ENCODE results near the gene FAM135A. TPM values are rescaled to one million over a fixed set of nuclear protein-coding genes. Genes with fewer than 3 reads are reported as not detected.
A peak's percentile ranks its signal among the peaks of the same experiment; 100 is the strongest.

The FAM135A gene
- total RNA-seq, 1 donor from 2014 or later = 25.1 TPM

- no peak for DNase-seq (ENCODE audit: low read depth)
- no peak overlapping the region for H3K4me3 ChIP-seq (ENCODE audit: low read depth, low read length)
- TF ChIP-seq CTCF (conservative IDR thresholded peaks at IDR 0.05; ENCODE audit: low read depth, low read length) = peak; percentile 50
These were observed 107.3 kb downstream of the FAM135A start for GRCh38 chr6:70520575-70520974.

GRCh38 chr6:70524721-70525286, 111.5 kb downstream of the FAM135A start:
- H3K4me3 ChIP-seq (ENCODE audit: low read depth, low read length) = no peak overlapping the region
- DNase-seq (ENCODE audit: low read depth) = no peak
- no peak for TF ChIP-seq CTCF (conservative IDR thresholded peaks at IDR 0.05; ENCODE audit: low read depth, low read length)

DNA sequence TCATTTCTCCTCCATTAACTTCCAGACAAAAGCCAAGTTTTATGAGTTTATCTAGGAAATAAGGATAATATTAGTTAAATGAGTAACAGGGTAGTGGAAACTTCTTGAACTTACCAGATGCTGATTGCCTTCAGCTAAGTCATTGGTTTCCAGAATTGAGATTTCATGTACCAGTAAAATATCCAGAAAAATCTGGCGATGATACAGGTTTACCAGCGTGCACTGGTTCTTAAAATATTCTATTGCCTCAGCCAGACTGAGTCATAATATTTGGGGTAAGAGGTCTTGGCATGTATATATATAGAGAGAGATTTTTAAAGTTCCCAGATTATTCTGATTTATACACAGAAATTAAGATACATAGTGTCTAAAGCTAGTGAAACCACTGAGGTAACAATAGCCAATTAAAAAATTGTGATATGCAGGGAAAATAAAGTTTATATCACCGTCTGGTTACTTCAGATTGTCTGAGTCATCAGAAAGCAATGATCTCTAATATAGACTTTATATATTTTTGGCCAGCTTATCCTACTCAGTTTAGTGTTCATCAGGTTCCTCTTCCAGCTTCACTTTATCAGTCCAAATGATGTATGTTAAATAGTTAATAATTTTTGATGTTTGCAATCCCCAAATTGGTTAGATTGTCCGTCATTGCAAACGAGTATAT, 113.9 kb downstream of the FAM135A start:
- no peak overlapping the region for H3K4me3 ChIP-seq (ENCODE audit: low read depth, low read length)
- DNase-seq (ENCODE audit: low read depth) = no peak
- no peak for TF ChIP-seq CTCF (conservative IDR thresholded peaks at IDR 0.05; ENCODE audit: low read depth, low read length)

DNA sequence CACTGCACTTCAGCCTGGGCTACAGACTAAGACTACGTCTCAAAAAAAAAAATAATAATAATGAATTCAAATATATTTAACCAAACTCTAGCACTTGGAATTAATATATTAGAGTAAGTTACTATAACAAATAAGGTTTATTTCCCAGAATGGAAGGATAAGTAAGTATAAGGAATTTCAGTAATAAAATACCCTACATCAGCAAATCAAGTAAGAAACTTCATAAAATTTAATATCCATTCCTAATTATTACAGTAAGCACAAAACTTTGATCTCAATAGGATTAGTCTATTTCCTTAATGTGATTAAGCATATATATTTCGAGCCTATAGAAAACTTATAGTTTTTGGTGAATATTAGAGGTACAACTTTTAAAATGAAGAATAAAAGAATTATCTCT, 116.7 kb downstream of the FAM135A start:
- TF ChIP-seq CTCF (conservative IDR thresholded peaks at IDR 0.05; ENCODE audit: low read depth, low read length) = no peak
- DNase-seq (ENCODE audit: low read depth) = no peak

DNA sequence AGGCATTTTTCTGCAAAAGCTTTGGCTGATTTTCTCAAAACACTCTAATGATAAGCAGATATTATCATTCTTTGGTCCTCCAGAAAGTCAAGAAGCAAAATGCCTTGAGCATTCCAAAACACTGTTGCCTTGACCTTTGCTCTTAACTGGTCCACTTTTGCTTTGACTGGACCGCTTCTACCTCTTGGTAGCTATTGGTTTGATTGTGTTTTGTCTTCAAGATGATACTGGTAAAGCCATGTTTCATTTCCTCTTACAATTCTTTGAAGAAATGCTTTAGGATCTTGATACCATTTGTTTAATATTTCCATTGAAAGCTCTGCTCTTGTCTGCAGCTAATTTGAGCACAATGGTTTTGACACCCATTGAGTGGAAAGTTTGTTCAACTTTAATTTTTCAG, 117.8 kb downstream of the FAM135A start:
- no peak for TF ChIP-seq CTCF (conservative IDR thresholded peaks at IDR 0.05; ENCODE audit: low read depth, low read length)
- no peak overlapping the region for H3K4me3 ChIP-seq (ENCODE audit: low read depth, low read length)
- no peak for DNase-seq (ENCODE audit: low read depth)

More for the DNA sequence above, 116.7 kb downstream of the FAM135A start:
- no peak overlapping the region for H3K4me3 ChIP-seq (ENCODE audit: low read depth, low read length)

- TF ChIP-seq CTCF (conservative IDR thresholded peaks at IDR 0.05; ENCODE audit: low read depth, low read length) = no peak
- H3K4me3 ChIP-seq (ENCODE audit: low read depth, low read length) = no peak overlapping the region
- DNase-seq (ENCODE audit: low read depth) = no peak
These were observed 124.0 kb downstream of the FAM135A start for GRCh38 chr6:70537266-70537665.

DNA sequence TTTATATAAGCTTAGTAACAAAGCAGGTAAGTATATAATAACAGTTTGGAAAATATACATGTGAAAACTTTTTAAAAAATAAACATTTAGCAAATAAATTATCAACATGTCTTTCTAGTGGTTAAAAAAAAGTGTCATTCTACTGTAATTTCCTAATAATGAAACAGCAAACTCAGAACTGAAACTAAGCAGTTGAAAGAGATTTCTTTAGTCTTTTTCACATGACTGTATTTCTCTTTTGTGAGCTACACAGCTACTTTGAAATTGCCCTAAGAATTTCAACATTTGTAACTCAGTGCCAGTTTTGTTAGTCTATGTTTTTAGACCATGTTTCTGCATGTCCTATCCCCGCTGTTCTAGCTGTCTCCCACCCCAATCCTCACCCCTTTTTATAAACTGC, 125.1 kb downstream of the FAM135A start:
- no peak for DNase-seq (ENCODE audit: low read depth)
- H3K4me3 ChIP-seq (ENCODE audit: low read depth, low read length) = no peak overlapping the region
- TF ChIP-seq CTCF (conservative IDR thresholded peaks at IDR 0.05; ENCODE audit: low read depth, low read length) = no peak
